ENCODE results near the gene TBX5.

Gene TBX5

DNA sequence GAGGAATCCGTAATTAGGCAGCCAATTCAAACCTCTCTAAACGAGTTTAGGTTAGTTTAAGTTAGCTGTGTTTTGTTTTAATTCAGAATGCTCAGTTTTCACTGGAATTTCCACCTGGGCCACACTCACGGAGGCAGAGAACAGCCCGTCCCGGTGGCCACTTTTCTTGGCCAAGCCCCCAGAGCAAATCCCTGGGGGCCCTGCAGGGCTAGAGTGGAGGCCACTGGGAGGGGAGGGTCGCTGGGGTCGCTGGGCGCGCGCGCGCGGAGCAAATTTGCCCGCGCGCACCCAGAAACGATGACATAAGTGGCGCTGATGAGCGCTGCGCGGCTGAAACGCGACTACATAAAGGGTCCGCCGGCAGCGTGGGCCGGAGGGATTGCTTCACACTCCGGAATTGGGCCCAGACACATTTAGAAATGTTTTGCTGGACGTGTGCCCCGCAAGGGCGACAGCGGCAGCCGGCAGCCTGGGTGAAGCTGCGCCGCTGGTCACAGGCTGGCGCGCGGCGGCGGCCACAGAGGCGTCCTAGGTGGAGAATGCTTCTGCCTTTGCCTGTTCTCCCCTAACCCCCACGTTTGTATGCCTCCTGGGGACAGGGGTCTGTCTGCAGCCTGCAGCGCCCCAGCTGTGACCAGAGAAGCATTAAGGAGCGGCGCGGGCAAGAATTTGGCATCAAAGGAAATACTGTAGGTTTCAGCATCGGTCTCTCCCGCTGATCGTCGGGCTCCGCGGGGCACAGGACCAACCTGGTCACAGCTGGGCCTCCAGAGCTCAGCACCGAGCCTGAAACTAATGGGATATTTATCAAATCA, 37.9 kb upstream of the TBX5 start:
- TF ChIP-seq, protein P1, sequence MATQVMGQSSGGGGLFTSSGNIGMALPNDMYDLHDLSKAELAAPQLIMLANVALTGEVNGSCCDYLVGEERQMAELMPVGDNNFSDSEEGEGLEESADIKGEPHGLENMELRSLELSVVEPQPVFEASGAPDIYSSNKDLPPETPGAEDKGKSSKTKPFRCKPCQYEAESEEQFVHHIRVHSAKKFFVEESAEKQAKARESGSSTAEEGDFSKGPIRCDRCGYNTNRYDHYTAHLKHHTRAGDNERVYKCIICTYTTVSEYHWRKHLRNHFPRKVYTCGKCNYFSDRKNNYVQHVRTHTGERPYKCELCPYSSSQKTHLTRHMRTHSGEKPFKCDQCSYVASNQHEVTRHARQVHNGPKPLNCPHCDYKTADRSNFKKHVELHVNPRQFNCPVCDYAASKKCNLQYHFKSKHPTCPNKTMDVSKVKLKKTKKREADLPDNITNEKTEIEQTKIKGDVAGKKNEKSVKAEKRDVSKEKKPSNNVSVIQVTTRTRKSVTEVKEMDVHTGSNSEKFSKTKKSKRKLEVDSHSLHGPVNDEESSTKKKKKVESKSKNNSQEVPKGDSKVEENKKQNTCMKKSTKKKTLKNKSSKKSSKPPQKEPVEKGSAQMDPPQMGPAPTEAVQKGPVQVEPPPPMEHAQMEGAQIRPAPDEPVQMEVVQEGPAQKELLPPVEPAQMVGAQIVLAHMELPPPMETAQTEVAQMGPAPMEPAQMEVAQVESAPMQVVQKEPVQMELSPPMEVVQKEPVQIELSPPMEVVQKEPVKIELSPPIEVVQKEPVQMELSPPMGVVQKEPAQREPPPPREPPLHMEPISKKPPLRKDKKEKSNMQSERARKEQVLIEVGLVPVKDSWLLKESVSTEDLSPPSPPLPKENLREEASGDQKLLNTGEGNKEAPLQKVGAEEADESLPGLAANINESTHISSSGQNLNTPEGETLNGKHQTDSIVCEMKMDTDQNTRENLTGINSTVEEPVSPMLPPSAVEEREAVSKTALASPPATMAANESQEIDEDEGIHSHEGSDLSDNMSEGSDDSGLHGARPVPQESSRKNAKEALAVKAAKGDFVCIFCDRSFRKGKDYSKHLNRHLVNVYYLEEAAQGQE (IDR thresholded peaks at IDR 0.05; ENCODE audit: insufficient read depth in 1 of 2, low read depth in 2 of 2, low read length in 2 of 2) = no peak
- TF ChIP-seq SIN3A (IDR thresholded peaks at IDR 0.05; ENCODE audit: borderline replicate concordance, insufficient read depth, low read length) = no peak
- TF ChIP-seq POLR2AphosphoS5 (IDR thresholded peaks at IDR 0.05; ENCODE audit: low read depth, low read length) = no peak

DNA sequence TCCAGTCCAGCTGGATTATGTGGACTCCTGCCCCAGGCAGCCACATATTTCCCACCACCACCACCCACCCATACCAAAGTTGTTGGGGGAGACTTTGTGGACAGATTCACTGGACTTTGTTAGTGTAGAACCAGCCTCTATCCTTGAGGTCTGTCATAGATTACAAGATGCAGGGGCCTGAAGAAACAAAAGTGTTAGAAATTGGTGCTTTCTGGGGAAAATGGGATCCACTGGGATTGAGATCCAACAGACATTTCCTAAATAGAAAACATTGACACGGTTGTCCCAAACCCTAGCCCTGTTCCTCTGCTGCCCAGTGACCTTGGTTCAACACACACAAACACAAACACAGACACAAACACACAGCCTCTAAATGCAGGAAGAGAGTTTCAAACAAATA, 36.6 kb upstream of the TBX5 start:
- no peak for TF ChIP-seq POLR2AphosphoS5 (IDR thresholded peaks at IDR 0.05; ENCODE audit: low read depth, low read length)
- TF ChIP-seq TAF1 (IDR thresholded peaks at IDR 0.05; ENCODE audit: borderline replicate concordance, insufficient read depth, low read length) = no peak
- no peak for TF ChIP-seq SIN3A (IDR thresholded peaks at IDR 0.05; ENCODE audit: borderline replicate concordance, insufficient read depth, low read length)
- TF ChIP-seq, protein P1 (IDR thresholded peaks at IDR 0.05; ENCODE audit: insufficient read depth in 1 of 2, low read depth in 2 of 2, low read length in 2 of 2) = no peak
- no peak for TF ChIP-seq FOXP2 (optimal IDR thresholded peaks at IDR 0.05; ENCODE audit: borderline replicate concordance, extremely low read depth, extremely low read length, insufficient read depth)

DNA sequence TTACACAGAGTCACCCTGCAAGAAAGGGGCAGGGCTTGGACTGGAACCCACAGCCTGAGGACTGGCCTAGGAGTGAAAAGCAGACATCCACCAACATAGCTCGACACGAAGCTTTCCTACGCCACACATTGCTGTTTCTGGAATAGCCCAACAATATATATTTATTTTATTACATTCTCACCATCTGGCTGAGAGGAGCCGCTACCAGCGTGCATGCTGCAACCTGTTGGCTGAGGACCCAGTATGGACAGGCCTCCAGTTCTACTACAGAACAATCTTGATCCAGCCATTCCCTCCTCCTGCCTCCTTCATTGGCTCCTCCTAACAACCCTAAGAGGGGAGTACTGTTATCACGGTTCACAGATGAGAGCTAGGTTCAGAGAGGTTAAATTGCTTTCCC, 35.6 kb upstream of the TBX5 start:
- no peak for TF ChIP-seq FOXP2 (optimal IDR thresholded peaks at IDR 0.05; ENCODE audit: borderline replicate concordance, extremely low read depth, extremely low read length, insufficient read depth)
- TF ChIP-seq POLR2AphosphoS5 (IDR thresholded peaks at IDR 0.05; ENCODE audit: low read depth, low read length) = no peak
- TF ChIP-seq, protein P1 (IDR thresholded peaks at IDR 0.05; ENCODE audit: insufficient read depth in 1 of 2, low read depth in 2 of 2, low read length in 2 of 2) = no peak
- no peak for TF ChIP-seq SIN3A (IDR thresholded peaks at IDR 0.05; ENCODE audit: borderline replicate concordance, insufficient read depth, low read length)
- no peak for TF ChIP-seq TAF1 (IDR thresholded peaks at IDR 0.05; ENCODE audit: borderline replicate concordance, insufficient read depth, low read length)

DNA sequence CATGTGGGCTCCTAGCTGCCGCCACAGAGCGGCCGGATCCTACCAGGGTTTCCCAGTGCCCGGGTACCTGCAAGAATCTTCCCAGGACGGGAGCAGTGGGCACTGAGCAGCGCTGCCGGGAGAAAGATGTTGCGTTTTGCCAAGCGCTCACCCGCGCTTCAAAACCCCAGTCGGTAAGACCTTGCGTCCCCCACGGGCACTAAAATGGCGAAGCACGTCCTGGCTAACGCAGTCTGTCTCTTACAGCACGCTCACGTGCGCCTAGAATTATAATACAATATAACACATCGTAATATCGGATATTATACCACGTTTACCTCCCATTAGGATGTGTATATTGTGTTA, 35.1 kb upstream of the TBX5 start:
- no peak for TF ChIP-seq POLR2AphosphoS5 (IDR thresholded peaks at IDR 0.05; ENCODE audit: low read depth, low read length)
- TF ChIP-seq, protein P1 (IDR thresholded peaks at IDR 0.05; ENCODE audit: insufficient read depth in 1 of 2, low read depth in 2 of 2, low read length in 2 of 2) = no peak
- TF ChIP-seq FOXP2 (optimal IDR thresholded peaks at IDR 0.05; ENCODE audit: borderline replicate concordance, extremely low read depth, extremely low read length, insufficient read depth) = no peak
- no peak for TF ChIP-seq SIN3A (IDR thresholded peaks at IDR 0.05; ENCODE audit: borderline replicate concordance, insufficient read depth, low read length)
- TF ChIP-seq TAF1 (IDR thresholded peaks at IDR 0.05; ENCODE audit: borderline replicate concordance, insufficient read depth, low read length) = no peak

Data from PFSK-1 (cell line).